Stimulated activated CD4-positive, alpha-beta T cell treated with anti-CD3 and anti-CD28 coated beads, Interleukin-1b, Interleukin-23, amount 100 ng/mL, for 1 hour (primary cell): ENCODE measurements around the gene TRIM54.
"Not testable (repeated sequence)": the region's sequence is repeated elsewhere in the genome, so short reads cannot be mapped to it uniquely, and the experiment has no call there.

ENCODE experiments used
- DNase-seq, 2 donors: peaks; one replicate each; pipeline ENCODE4 v3.0.0-alpha.2; 2020; ENCODE audit warnings: low read depth in 2 of 2

TRIM54 gene

GRCh38 chr2:27256855-27257454 lies 25.3 kb upstream of the TRIM54 start:
- no peak for DNase-seq

DNA sequence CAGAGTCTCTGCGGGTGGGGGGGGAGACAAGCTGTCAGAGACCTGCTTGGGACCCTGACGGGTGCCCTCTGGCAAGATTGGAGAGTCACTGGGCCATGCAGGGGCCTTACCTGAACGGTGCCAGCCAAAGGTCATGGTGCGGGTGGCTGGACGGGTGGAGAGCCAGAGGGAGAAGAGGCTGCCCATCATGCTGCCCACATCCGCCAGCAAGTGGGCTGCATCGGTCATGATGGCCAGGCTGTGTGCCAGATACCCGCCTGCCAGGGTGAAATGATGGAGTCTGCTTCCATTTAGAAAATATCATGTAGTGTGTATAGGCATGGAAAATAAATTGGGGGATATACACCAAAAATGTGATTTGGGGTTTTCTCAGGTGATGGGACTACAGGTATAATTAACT lies 24.2 kb upstream of the TRIM54 start:
- DNase-seq, result no peak

DNA sequence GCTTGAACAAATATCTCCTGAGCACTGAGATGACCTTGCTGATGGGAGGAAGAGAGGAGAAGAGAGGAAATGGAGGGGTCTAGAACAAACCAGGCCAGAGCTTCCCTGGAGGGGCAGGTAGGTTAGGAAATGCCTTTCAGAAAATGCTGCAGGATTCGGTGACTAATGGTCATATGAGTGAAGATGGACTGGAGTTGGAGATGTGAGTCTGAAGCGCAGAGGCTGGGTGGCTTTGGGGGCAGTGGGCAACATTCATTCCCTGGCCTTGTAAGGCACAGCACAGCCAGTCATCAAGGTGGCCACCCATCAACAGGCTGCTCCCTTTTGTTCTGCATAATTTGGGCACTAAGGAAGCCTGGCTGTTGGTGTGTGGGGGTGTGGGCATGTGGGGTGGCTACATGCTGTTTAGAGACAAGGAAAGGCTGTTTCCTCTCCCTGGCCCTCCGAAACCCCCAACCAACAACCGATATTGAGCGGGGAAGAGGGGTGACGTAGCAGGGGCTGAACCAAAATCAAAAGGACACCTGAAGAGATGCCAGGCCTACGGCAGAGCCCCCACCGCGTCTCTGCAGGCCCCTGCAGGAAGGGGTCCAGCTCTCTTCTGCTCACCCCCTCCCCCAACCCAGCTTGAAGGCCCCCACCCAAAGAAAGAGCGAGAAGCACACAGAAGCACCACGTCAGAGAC lies 20.8 kb upstream of the TRIM54 start:
- DNase-seq, result no peak

- no peak for DNase-seq
Measured at GRCh38 chr2:27261926-27262298, 20.3 kb upstream of the TRIM54 start.

GRCh38 chr2:27262379-27263286 lies 19.6 kb upstream of the TRIM54 start, which contains the start of gene SLC30A3:
Gene SLC30A3 (minus strand): TSS chr2:27263047. CDS start chr2:27262906, 141 bp downstream.
- peak; percentile 40 to 50 for DNase-seq

DNA sequence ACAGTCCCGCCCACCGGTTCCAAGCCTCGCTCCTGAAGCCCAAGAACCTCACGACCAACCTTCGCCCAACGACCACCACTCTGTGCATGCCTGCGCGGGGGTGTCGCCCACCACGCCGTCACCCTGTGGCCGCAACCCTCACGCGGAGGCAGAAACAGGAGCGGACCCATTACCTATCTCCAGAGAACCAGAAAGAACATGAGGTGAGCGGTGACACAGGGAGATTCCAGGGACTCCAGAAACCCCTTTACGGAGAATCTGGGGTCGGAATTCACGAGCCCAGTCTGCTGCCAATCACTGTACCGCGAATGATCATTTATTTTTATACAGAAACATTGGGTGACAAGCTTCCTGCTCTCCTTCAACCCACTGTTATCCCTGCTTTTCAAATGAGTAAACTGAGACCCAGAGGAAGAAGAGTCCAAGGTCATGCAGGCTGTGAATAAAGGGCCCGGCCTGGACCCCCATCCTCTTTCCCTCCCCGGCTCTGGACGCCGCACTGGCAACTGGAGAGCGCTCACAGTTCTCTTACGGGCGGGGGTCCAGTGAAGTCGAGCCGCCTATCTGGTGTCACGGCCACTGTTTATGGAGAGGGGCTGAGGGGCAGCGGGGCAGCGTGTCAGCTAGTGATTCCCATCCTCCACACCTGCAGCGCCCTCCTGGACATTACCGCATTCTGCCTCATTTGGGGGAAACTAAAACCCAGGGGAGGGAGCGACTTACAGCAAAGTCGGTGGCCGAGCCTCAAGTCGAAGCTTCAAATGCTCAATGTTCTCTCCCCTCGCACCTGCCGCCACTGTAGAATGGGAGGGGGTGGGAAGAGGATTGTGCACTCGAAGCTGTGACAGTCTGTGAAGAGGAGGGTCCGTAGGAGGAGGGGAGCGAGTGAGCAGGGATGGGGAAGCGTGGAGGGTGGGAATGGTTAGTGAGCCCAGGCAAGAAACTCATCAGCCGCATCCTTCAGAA lies 18.7 kb upstream of the TRIM54 start:
- no peak for DNase-seq

GRCh38 chr2:27264253-27264752 lies 17.9 kb upstream of the TRIM54 start:
- DNase-seq, result no peak

DNA sequence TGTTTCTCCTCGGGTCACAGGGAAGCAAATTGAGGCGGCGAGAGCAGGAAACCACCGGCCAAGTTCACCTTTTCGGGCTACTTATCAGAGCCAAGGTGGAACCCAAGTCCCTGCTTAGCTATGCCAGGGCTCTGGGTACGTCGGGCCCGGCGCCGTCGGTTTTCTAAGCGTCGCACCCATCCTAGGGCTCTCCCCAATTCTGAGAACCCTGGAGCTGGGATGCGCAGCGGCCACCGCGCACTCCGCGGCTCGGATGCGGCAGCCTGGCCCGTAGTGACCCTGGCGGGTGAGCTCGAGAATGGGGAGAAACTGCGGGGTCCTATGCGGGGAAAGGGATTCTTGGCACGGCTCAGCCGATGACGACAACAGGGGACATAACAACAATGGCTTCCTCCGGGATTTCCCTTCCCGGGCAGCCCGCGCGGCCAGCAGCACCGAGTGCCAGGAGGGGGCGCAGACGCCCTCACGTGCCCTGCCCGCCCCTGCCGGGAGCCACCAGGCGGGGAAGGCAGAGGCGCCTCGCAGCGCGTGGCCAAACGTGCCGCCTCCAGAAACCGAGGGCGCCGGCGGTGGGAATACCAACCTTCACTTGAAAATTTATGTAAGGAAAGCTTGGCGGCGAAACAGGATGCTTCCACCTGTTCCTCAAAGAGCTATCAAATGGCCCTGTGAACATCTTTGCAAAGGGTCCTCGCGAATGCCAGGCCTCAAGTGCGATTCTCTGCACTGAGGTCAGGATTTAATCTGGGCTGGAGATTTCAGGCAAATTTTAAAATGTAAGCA lies 17.3 kb upstream of the TRIM54 start:
- DNase-seq, result peak; percentile 16 to 50

GRCh38 chr2:27265536-27265870 lies 16.7 kb upstream of the TRIM54 start:
- no peak for DNase-seq

GRCh38 chr2:27268296-27268695 lies 13.9 kb upstream of the TRIM54 start:
- DNase-seq, result not testable (repeated sequence)

GRCh38 chr2:27270131-27270530 lies 12.1 kb upstream of the TRIM54 start:
- no peak for DNase-seq

DNA sequence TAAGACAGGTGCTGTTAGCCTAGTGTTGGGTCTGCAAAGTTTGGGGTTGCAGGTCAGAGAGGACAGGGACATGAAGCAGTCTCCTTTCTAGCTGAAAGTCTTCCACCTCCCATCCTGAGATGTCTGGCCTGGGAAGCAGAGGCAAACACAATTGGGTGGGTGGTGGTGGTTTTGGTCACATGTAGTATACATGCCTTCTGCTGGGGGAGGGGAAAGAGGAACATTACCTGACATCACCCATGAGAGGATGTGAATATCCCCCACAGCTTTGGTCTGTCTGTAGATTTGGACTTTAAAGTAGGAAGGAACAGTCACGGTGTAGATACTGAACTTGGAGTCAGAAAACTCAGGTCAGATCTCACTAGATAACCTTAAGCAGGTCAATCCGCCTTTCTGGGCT lies 11.6 kb upstream of the TRIM54 start:
- DNase-seq, result no peak

DNA sequence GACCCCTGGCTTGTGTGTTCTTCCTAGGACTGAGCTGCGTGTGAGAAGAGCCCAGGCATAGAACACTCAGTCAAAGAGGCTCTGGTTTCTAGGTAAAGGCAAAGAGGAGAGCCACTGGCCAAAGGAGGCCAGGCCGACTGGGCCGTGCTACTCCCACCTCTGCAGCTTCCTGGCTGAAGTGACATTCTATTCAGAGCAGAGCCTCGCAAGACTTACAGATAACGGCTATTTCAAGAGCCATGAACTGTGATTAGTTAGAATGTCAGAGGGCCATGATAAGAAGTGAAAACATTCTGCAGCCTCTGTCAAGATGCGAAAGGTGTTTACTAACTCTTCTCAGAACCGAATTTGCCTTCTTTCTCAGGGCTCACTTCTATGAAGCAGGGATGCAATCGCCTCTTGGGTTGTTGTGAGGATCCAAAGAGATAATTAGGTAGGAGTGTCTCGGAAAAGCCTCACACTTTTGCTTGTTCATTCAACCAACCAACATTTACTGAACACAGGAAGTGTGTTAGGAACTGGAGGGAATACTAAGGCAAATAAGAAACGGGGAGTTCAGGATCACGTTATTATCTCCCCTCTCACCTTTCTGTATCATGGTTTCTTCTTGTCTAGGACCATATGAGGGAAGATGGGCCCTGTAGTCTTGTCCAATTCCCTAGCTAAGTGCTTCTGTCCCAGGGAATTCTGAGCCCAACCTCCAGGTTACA lies 10.4 kb upstream of the TRIM54 start:
- DNase-seq, result no peak

DNA sequence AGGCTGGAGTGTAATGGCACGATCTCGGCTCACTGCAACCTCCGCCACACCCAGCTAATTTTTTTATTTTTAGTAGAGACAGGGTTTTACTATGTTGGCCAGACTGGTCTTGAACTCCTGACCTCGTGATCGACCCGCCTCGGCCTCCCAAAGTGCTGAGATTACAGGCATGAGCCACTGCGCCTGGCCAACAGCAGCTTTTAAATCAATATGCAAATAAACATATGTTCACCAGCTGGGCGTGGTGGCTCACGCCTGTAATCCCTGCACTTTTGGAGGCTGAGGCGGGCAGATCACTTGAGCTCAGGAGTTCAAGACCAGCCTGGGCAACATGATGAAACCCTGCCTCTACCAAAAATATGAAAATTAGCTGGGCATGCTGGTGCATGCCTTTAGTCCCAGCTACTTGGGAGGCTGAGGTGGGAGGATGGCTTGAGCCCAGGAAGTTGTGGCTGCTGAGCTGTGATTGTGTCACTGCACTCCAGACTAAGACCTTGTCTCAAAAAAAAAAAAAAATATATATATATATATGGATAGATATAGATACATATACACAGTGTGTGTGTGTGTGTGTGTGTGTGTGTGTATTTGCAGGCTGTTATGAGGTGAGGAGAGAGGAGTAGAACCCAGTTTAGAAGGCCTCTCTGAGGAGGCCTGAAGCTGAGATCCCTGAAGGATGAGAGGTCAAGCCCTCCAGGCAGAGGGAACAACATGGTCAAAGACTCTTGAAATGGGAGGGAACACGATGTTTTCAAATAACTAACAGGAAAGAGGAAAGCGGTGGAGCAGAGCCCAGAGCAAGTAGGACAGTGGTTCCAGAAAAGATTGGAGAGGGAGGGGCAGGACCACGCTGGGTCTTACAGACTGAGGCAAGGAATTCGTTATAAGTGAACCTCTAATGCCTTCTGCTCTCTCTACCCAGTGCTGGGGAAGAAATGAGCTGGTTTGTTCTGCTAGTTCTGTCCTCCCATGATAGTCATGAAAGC lies 9.4 kb upstream of the TRIM54 start:
- not testable (repeated sequence) for DNase-seq

GRCh38 chr2:27275211-27276150 lies 6.7 kb upstream of the TRIM54 start, which contains the start of gene DNAJC5G:
Gene DNAJC5G (plus strand): TSS chr2:27275433. CDS start chr2:27276729, 1,296 bp downstream.
- no peak for DNase-seq

- no peak for DNase-seq
Measured at GRCh38 chr2:27278010-27278409, 4.2 kb upstream of the TRIM54 start.

DNA sequence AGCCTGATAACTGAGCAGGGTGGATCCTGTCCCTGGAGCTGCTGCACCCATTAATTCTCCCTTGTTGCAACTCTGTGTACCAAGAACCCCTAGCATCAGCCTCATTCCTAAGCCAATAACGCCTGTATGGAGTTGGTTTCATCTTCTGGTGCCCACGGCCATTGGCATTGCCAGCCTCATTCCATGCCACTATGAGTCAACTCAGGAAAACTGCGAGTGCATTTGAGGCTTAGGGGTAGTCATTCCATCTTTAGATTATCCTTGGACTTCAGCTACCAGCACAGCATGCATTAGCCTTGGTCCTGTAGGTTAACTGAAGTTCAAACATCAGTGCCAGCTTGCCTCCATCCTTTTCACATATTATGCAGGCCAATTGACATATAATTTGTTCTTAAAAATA lies 1.4 kb upstream of the TRIM54 start:
- no peak for DNase-seq
